Measurements from ENCODE around the gene LEKR1.

DNA sequence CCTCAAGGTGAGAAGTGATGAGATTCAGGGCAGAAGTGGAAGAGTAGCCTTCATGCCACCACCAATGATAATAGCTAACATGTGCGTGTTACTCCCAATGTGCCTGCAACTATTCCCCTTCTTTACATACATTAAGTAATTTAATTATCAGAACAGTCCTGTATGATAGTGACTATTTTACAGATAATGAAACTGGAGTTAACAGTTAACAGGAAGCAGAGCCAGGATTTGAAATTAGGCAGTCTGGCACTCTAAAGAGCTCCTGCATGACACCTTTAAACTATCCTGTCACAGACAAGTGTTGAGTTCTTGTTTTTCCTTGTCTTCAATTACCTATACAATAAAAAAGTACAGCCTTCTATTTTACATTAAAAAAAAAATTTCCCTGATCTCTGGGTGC, 148.8 kb downstream of the LEKR1 start:
- TF ChIP-seq, protein P1, sequence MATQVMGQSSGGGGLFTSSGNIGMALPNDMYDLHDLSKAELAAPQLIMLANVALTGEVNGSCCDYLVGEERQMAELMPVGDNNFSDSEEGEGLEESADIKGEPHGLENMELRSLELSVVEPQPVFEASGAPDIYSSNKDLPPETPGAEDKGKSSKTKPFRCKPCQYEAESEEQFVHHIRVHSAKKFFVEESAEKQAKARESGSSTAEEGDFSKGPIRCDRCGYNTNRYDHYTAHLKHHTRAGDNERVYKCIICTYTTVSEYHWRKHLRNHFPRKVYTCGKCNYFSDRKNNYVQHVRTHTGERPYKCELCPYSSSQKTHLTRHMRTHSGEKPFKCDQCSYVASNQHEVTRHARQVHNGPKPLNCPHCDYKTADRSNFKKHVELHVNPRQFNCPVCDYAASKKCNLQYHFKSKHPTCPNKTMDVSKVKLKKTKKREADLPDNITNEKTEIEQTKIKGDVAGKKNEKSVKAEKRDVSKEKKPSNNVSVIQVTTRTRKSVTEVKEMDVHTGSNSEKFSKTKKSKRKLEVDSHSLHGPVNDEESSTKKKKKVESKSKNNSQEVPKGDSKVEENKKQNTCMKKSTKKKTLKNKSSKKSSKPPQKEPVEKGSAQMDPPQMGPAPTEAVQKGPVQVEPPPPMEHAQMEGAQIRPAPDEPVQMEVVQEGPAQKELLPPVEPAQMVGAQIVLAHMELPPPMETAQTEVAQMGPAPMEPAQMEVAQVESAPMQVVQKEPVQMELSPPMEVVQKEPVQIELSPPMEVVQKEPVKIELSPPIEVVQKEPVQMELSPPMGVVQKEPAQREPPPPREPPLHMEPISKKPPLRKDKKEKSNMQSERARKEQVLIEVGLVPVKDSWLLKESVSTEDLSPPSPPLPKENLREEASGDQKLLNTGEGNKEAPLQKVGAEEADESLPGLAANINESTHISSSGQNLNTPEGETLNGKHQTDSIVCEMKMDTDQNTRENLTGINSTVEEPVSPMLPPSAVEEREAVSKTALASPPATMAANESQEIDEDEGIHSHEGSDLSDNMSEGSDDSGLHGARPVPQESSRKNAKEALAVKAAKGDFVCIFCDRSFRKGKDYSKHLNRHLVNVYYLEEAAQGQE (IDR thresholded peaks at IDR 0.05; ENCODE audit: insufficient read depth in 1 of 2, low read depth in 2 of 2, low read length in 2 of 2), result no peak
- TF ChIP-seq TAF1 (IDR thresholded peaks at IDR 0.05; ENCODE audit: borderline replicate concordance, insufficient read depth, low read length) (no peak), POLR2AphosphoS5 (IDR thresholded peaks at IDR 0.05; ENCODE audit: low read depth, low read length) (no peak), SIN3A (IDR thresholded peaks at IDR 0.05; ENCODE audit: borderline replicate concordance, insufficient read depth, low read length) (no peak), FOXP2 (optimal IDR thresholded peaks at IDR 0.05; ENCODE audit: borderline replicate concordance, extremely low read depth, extremely low read length, insufficient read depth) (no peak)

Data from PFSK-1 (cell line).